Endothelial cell of umbilical vein (primary cell): Measurements from ENCODE around the gene CX3CR1. TPM values are rescaled to one million over a fixed set of nuclear protein-coding genes. Genes with fewer than 3 reads are reported as not detected.

Source experiments
- BruUV-seq: library from RNA; stranded (reverse); fragments of 400-500 nt; replicated peaks from 2 replicates; lab custom pipeline; 2021; lab: Mats Ljungman, UMichigan
- CTCF ChIA-PET: fragments of 300-600, 350-600 bp; sonication (Branson Sonifier 250); formaldehyde crosslinking; loops from one replicate; lab custom pipeline; 2021; ENCODE audit warnings: antibody characterized with exemption, inconsistent platforms; lab: Charles Lee
- POLR2A ChIA-PET: fragments of 300-600, 350-600 bp; sonication (Branson Sonifier 250); formaldehyde crosslinking; loops from one replicate; lab custom pipeline; 2021; ENCODE audit warnings: antibody characterized with exemption, inconsistent platforms; lab: Charles Lee
- DNase-seq: peaks from one replicate; pipeline ENCODE4 v3.0.0-alpha.2; 2011; ENCODE audit warnings: low read depth, low spot score
- FAIRE-seq: peaks from 2 replicates; lab custom pipeline; 2011; peaks lifted over from hg19 to GRCh38; lab: Jason Lieb, UNC
- H2AFZ ChIP-seq: 2 replicates; pipeline ENCODE4 v1.6.0; 2012; ENCODE audit warnings: low read depth, low read length, control low read depth, inconsistent platforms
- H3K27ac ChIP-seq: 2 replicates; pipeline ENCODE4 v1.5.1; 2011; ENCODE audit warnings: low read depth, mild to moderate bottlenecking, control low read depth, low read length, moderate library complexity; ENCODE audit not compliant: insufficient read depth
- H3K27me3 ChIP-seq, 2 experiments: 2 replicates each; pipeline versions ENCODE4 v1.6.0 to v1.6.1; 2011; ENCODE audit warnings: low read length in 2 of 2, mixed read lengths in 1 of 2; ENCODE audit not compliant: control insufficient read depth in 2 of 2, insufficient read depth in 2 of 2
- H3K36me3 ChIP-seq, 2 experiments: 2 replicates in 1 of 2; 3 replicates in 1 of 2; pipeline ENCODE4 v1.5.1; 2011; ENCODE audit warnings: low read length in 2 of 2, mild to moderate bottlenecking in 1 of 2, moderate library complexity in 1 of 2; ENCODE audit not compliant: control insufficient read depth in 2 of 2, insufficient read depth in 2 of 2; ENCODE audit errors: extremely low read depth in 1 of 2
- H3K4me1 ChIP-seq: 3 replicates; pipeline ENCODE4 v1.5.1; 2011; ENCODE audit warnings: mild to moderate bottlenecking, low read length; ENCODE audit not compliant: control insufficient read depth, insufficient read depth; ENCODE audit errors: extremely low read depth
- H3K4me2 ChIP-seq: 2 replicates; pipeline ENCODE4 v1.6.1; 2011; ENCODE audit warnings: low read length, control low read depth, mixed read lengths; ENCODE audit not compliant: insufficient read depth
- H3K4me3 ChIP-seq, 3 experiments: fragments of 200-600 bp in 1 of 3; sonication (generic), shearing (Covaris generic) in 1 of 3; replicated peaks in 1 of 3; 2 replicates each; pipeline ENCODE4 v1.5.1; 2011 to 2016; ENCODE audit warnings: control low read depth in 3 of 3, low read length in 3 of 3, mild to moderate bottlenecking in 2 of 3, inconsistent platforms in 1 of 3, low read depth in 1 of 3, moderate library complexity in 1 of 3; ENCODE audit not compliant: insufficient read depth in 1 of 3
- H3K79me2 ChIP-seq: 2 replicates; pipeline ENCODE4 v1.6.0; 2012; ENCODE audit warnings: low read length, inconsistent platforms; ENCODE audit not compliant: control insufficient read depth, insufficient read depth
- H3K9ac ChIP-seq: replicated peaks from 2 replicates; pipeline ENCODE3; 2011; ENCODE audit warnings: low read length, control low read depth; ENCODE audit not compliant: insufficient read depth; ENCODE audit errors: extremely low read depth
- H3K9me1 ChIP-seq: replicated peaks from 3 replicates; pipeline ENCODE4 v1.6.0; 2011; ENCODE audit warnings: mild to moderate bottlenecking, low read length; ENCODE audit not compliant: control insufficient read depth, insufficient read depth; ENCODE audit errors: extremely low read depth
- H3K9me3 ChIP-seq: replicated peaks from 2 replicates; pipeline ENCODE4 v1.5.1; 2012; ENCODE audit warnings: low read length, inconsistent platforms; ENCODE audit not compliant: control insufficient read depth, insufficient read depth
- H4K20me1 ChIP-seq: replicated peaks from 2 replicates; pipeline ENCODE3; 2011; ENCODE audit warnings: mild to moderate bottlenecking, low read length; ENCODE audit not compliant: control insufficient read depth, insufficient read depth; ENCODE audit errors: extremely low read depth
- CTCF ChIP-seq, 2 donors: IDR thresholded peaks; 1 replicate in 1 of 2; 2 replicates in 1 of 2; pipeline ENCODE4 v1.5.1; 2011; ENCODE audit warnings: low read length in 2 of 2, mild to moderate bottlenecking in 2 of 2, moderate library complexity in 2 of 2, control low read depth in 1 of 2, inconsistent platforms in 1 of 2, low read depth in 1 of 2; ENCODE audit not compliant: insufficient read depth in 1 of 2; ENCODE audit errors: extremely low read depth in 1 of 2
- EZH2 ChIP-seq: IDR thresholded peaks from 2 replicates; pipeline ENCODE4 v1.6.1; 2012; ENCODE audit warnings: borderline replicate concordance, low read depth, mild to moderate bottlenecking, moderate library complexity, low read length, inconsistent platforms; ENCODE audit not compliant: severe bottlenecking
- FOS ChIP-seq: IDR thresholded peaks from 2 replicates; pipeline ENCODE4 v1.6.1; 2011; ENCODE audit warnings: mild to moderate bottlenecking, low read length, moderate library complexity, borderline replicate concordance; ENCODE audit not compliant: insufficient read depth
- GATA2 ChIP-seq: IDR thresholded peaks from 2 replicates; pipeline ENCODE4 v1.7.0; 2011; ENCODE audit warnings: low read depth, mild to moderate bottlenecking, moderate library complexity, mixed read lengths, low read length; ENCODE audit not compliant: insufficient read length, insufficient read depth
- JUN ChIP-seq: IDR thresholded peaks from 2 replicates; pipeline ENCODE4 v1.6.1; 2011; ENCODE audit warnings: borderline replicate concordance, low read depth; ENCODE audit not compliant: insufficient read length, insufficient read depth
- MAX ChIP-seq: IDR thresholded peaks from 2 replicates; pipeline ENCODE4 v1.6.1; 2011; ENCODE audit not compliant: insufficient read depth, insufficient read length
- MYC ChIP-seq: IDR thresholded peaks from one replicate; pipeline ENCODE4 v1.6.1; 2011; ENCODE audit warnings: mild to moderate bottlenecking, low read depth, low read length
- POLR2A ChIP-seq: IDR thresholded peaks from 2 replicates; pipeline ENCODE4 v1.6.1; 2012; ENCODE audit warnings: low read depth, mild to moderate bottlenecking, control low read depth, low read length
- POLR2AphosphoS5 ChIP-seq: IDR thresholded peaks from 2 replicates; pipeline ENCODE4 v1.6.1; 2012; ENCODE audit warnings: low read depth, mild to moderate bottlenecking, control low read depth, low read length, moderate library complexity; ENCODE audit not compliant: insufficient read depth
- dilution Hi-C: fragments of 300-500 bp; cut with MboI; formaldehyde crosslinking; loops from one replicate; pipeline ENCODE4 v1.15.0; 2019; ENCODE audit warnings: low sequenced_read_pairs; ENCODE audit not compliant: extremely low pct_ligation_motif_present
- intact Hi-C: fragments of 100-400 bp; cut with micrococcal nuclease; formaldehyde crosslinking; loops from one replicate; pipeline ENCODE4 v1.10.0; 2022
- polyA plus RNA-seq, 4 experiments: library from polyadenylated mRNA; depleted of rRNA in 3 of 4; stranded (reverse) in 3 of 4; unstranded in 1 of 4; fragments of >200 nt; gene quantifications; 2 replicates each; pipeline versions ENCODE4 v1.2.1 to v1.2.3, GENCODE V29; 2011 to 2012; ENCODE audit warnings: missing spikeins in 1 of 4
- total RNA-seq: library from RNA; stranded (reverse); gene quantifications from 2 replicates; pipeline ENCODE4 v1.2.3, GENCODE V29; 2021

The CX3CR1 gene
- total and polyA plus RNA-seq, 2 donors (not counting 3 experiments of a cell fraction or from before 2014, with no cell fraction given): not detected

- Histone ChIP-seq H3K4me2 (no peak overlapping the region), H3K9me1 (no peaks in the 10 kb centered on the region), H3K79me2 (no peaks in the 10 kb centered on the region), H4K20me1 (no peaks in the 10 kb centered on the region), H3K4me3 (no peak overlapping the region), H3K9me3 (no peaks in the 10 kb centered on the region), H2AFZ (no peak overlapping the region), H3K4me1 (peaks cover 5% of the 10 kb centered on the region), H3K27ac (no peak overlapping the region), H3K9ac (no peak overlapping the region), H3K36me3 (no peaks in the 10 kb centered on the region), H3K27me3 (peaks cover 0 to 2% of the 10 kb centered on the region in 2 experiments)
- FAIRE-seq (no peak), DNase-seq (no peak)
- ChIA-PET POLR2A (no interaction called here), CTCF (interaction anchor here (1.4 to 4.4 kb wide), 2 partner anchors 10 to 156 kb away, joined by 8 to 22 read pairs; no protein-coding TSS in a partner anchor)
- BruUV-seq: no TSS peak
- dilution Hi-C loops (no loop called here), intact Hi-C loops (no loop called here)
- TF ChIP-seq POLR2AphosphoS5: no peak
- no peak for TF ChIP-seq CTCF (IDR thresholded peaks at IDR 0.05; ENCODE audit: extremely low read depth in 1 of 2, insufficient read depth in 1 of 2, low read depth in 1 of 2, low read length in 2 of 2)
- no peak for TF ChIP-seq MYC
Measured at GRCh38 chr3:39282057-39282456, 2.2 kb upstream of the CX3CR1 start.

- H3K4me2 ChIP-seq: no peak overlapping the region
- intact Hi-C loops: no loop called here
- no peak overlapping the region for H3K4me3 ChIP-seq
- POLR2A ChIA-PET: no interaction called here
- TF ChIP-seq CTCF (IDR thresholded peaks at IDR 0.05; ENCODE audit: extremely low read depth in 1 of 2, insufficient read depth in 1 of 2, low read depth in 1 of 2, low read length in 2 of 2) (no peak), MAX (no peak), EZH2 (no peak), FOS (no peak), POLR2A (no peak), JUN (no peak), POLR2AphosphoS5 (no peak), GATA2 (no peak), MYC (no peak)
- FAIRE-seq (no peak), DNase-seq (no peak)
- H3K27me3 ChIP-seq: peaks cover 0 to 2% of the 10 kb centered on the region in 2 experiments
- H2AFZ ChIP-seq: no peak overlapping the region
- no peaks in the 10 kb centered on the region for H4K20me1 ChIP-seq
- H3K27ac ChIP-seq: no peak overlapping the region
- H3K36me3 ChIP-seq: no peaks in the 10 kb centered on the region
- no peaks in the 10 kb centered on the region for H3K79me2 ChIP-seq
- no peak overlapping the region for H3K9ac ChIP-seq
- H3K9me1 ChIP-seq: no peaks in the 10 kb centered on the region
- dilution Hi-C loops: no loop called here
- peaks cover 5% of the 10 kb centered on the region for H3K4me1 ChIP-seq
- H3K9me3 ChIP-seq: no peaks in the 10 kb centered on the region
- CTCF ChIA-PET: interaction anchor here (1.4 to 4.4 kb wide), 3 partner anchors 11 to 156 kb away, joined by 8 to 22 read pairs (median 11); no protein-coding TSS in a partner anchor
- no TSS peak for BruUV-seq
Measured at GRCh38 chr3:39281533-39281932, 1.7 kb upstream of the CX3CR1 start.
